Measurements from ENCODE around the gene RRAS2.

- TF ChIP-seq CTCF (IDR thresholded peaks at IDR 0.05) (no peak), POLR2AphosphoS5 (IDR thresholded peaks at IDR 0.05) (no peak)
These were observed 104.3 kb downstream of the RRAS2 start for GRCh38 chr11:14254533-14255237.

Data from gastroesophageal sphincter (tissue), 3 donors.